Spinal cord (tissue), 10 donors: ENCODE data around the gene NUCB1. TPM values are rescaled to one million over a fixed set of nuclear protein-coding genes. Genes with fewer than 3 reads are reported as not detected.
"Not testable (repeated sequence)": the region's sequence is repeated elsewhere in the genome, so short reads cannot be mapped to it uniquely, and the experiment has no call there.

Experiments
- DNase-seq, 6 donors: peaks; one replicate each; pipeline versions ENCODE4 v3.0.0 to v3.0.0-alpha.2; 2013 to 2015; ENCODE audit warnings: low spot score in 6 of 6, low read depth in 4 of 6
- H3K27ac ChIP-seq: one replicate; pipeline ENCODE4 v1.5.1; 2013; ENCODE audit warnings: low read depth, low read length, control low read depth
- H3K27me3 ChIP-seq: one replicate; pipeline ENCODE4 v1.6.1; 2013; ENCODE audit warnings: low read length; ENCODE audit not compliant: control insufficient read depth, insufficient read depth
- H3K36me3 ChIP-seq: one replicate; pipeline ENCODE4 v1.6.1; 2013; ENCODE audit warnings: low read length; ENCODE audit not compliant: control insufficient read depth, insufficient read depth
- H3K4me1 ChIP-seq: one replicate; pipeline ENCODE4 v1.6.1; 2013; ENCODE audit warnings: low read length; ENCODE audit not compliant: control insufficient read depth, insufficient read depth
- H3K4me3 ChIP-seq: one replicate; pipeline ENCODE4 v1.5.1; 2013; ENCODE audit warnings: low read depth, low read length, control low read depth
- H3K9me3 ChIP-seq: one replicate; pipeline ENCODE4 v1.6.1; 2013; ENCODE audit warnings: low read length; ENCODE audit not compliant: control insufficient read depth, insufficient read depth
- WGBS: methylation state at CpG from one replicate; pipeline ENCODE4 v1.1.5; 2013; ENCODE audit warnings: missing lambda C conversion rate; ENCODE audit not compliant: insufficient coverage; 5-methylcytosine and 5-hydroxymethylcytosine counted together
- polyA plus RNA-seq, 2 donors: library from polyadenylated mRNA; unstranded; fragments of 120-200 nt; gene quantifications; one replicate each; pipeline ENCODE4 v1.2.1, GENCODE V29; 2013; ENCODE audit not compliant: insufficient read length in 2 of 2
- total RNA-seq, 2 donors: library from RNA; depleted of rRNA in 1 of 2; stranded (reverse); fragments of 120-200 nt in 1 of 2; fragments of >200 nt in 1 of 2; gene quantifications; one replicate each; pipeline versions ENCODE4 v1.2.3 to v1.2.4, GENCODE V29; 2013 to 2014
- donor health status: healthy.

Gene NUCB1
- total and polyA plus RNA-seq, 4 donors, result 94.4 to 213 (median 158) TPM

GRCh38 chr19:48866692-48867091 lies 33.4 kb upstream of the NUCB1 start:
- H3K36me3 ChIP-seq, result no peaks in the 10 kb centered on the region
- H3K9me3 ChIP-seq, result no peaks in the 10 kb centered on the region
- no peaks in the 10 kb centered on the region for H3K27me3 ChIP-seq
- peaks cover 31% of the 10 kb centered on the region for H3K4me1 ChIP-seq
- H3K4me3 ChIP-seq, result peak overlapping the region; percentile 54
- 61% methylated on average over 3 of the region's 6 CpGs for WGBS
- H3K27ac ChIP-seq, result peak overlapping the region; percentile 91
- no peak for DNase-seq

- Histone ChIP-seq H3K4me3 (peak overlapping the region; percentile 54), H3K36me3 (no peaks in the 10 kb centered on the region)
- DNase-seq, result peak in 1 of 6 donors; percentile 58
These were observed 32.9 kb upstream of the NUCB1 start for GRCh38 chr19:48867123-48867745.

GRCh38 chr19:48867746-48868113 lies 32.4 kb upstream of the NUCB1 start:
- Histone ChIP-seq H3K9me3 (no peaks in the 10 kb centered on the region), H3K27ac (peak overlapping the region; percentile 91), H3K36me3 (no peaks in the 10 kb centered on the region), H3K27me3 (no peaks in the 10 kb centered on the region), H3K4me3 (peak overlapping the region; percentile 54), H3K4me1 (peaks cover 34% of the 10 kb centered on the region)
- 55% methylated on average over 7 of the region's 7 CpGs for WGBS
- peak in 1 of 6 donors; percentile 57 for DNase-seq

More at GRCh38 chr19:48867123-48867745, 32.9 kb upstream of the NUCB1 start:
- peaks cover 32% of the 10 kb centered on the region for H3K4me1 ChIP-seq
- H3K27me3 ChIP-seq, result no peaks in the 10 kb centered on the region
- peak overlapping the region; percentile 91 for H3K27ac ChIP-seq
- 39% methylated on average over 10 of the region's 14 CpGs for WGBS
- H3K9me3 ChIP-seq, result no peaks in the 10 kb centered on the region

GRCh38 chr19:48868114-48868886 lies 31.8 kb upstream of the NUCB1 start, which contains the start of gene PLEKHA4:
Gene PLEKHA4, minus strand, starts transcription at chr19:48868617. Its CDS starts 997 bp downstream, at chr19:48867620.
- Histone ChIP-seq H3K4me3 (peak within 1 kb of the TSS; percentile 54), H3K36me3 (peaks cover 3% of the 10 kb centered on the region), H3K27ac (peak within 1 kb of the TSS; percentile 91), H3K9me3 (no peaks in the 10 kb centered on the region), H3K27me3 (no peaks in the 10 kb centered on the region), H3K4me1 (peaks cover 40% of the 10 kb centered on the region)
- 23% methylated on average over 11 of the region's 11 CpGs for WGBS
- DNase-seq, result peak in 1 of 6 donors; percentile 65

- Histone ChIP-seq H3K4me3 (no peak overlapping the region), H3K9me3 (no peaks in the 10 kb centered on the region), H3K27ac (no peak overlapping the region), H3K36me3 (peaks cover 17% of the 10 kb centered on the region), H3K27me3 (no peaks in the 10 kb centered on the region), H3K4me1 (peaks cover 57% of the 10 kb centered on the region)
- no peak for DNase-seq
- WGBS, result 96% methylated on average over 4 of the region's 9 CpGs
These were observed 30.1 kb upstream of the NUCB1 start for GRCh38 chr19:48870048-48870447.

GRCh38 chr19:48871471-48872181 lies 28.5 kb upstream of the NUCB1 start:
- Histone ChIP-seq H3K4me3 (peak overlapping the region; percentile 91), H3K36me3 (peaks cover 33% of the 10 kb centered on the region), H3K27ac (peak overlapping the region; percentile 96), H3K4me1 (peaks cover 66% of the 10 kb centered on the region)
- WGBS, result 95% methylated on average over 8 of the region's 31 CpGs
- not testable (repeated sequence) for DNase-seq, H3K27me3 ChIP-seq, H3K9me3 ChIP-seq

- WGBS, result 0% methylated on average over 53 of the region's 53 CpGs
- Histone ChIP-seq H3K4me3 (peak within 1 kb of the TSS; percentile 91), H3K4me1 (peaks cover 64% of the 10 kb centered on the region), H3K27me3 (no peaks in the 10 kb centered on the region), H3K27ac (peak within 1 kb of the TSS; percentile 96), H3K9me3 (no peaks in the 10 kb centered on the region), H3K36me3 (peaks cover 34% of the 10 kb centered on the region)
- peak; percentile 89 to 99 (median 94) for DNase-seq
These were observed 27.8 kb upstream of the NUCB1 start, which contains the start of gene PPP1R15A for GRCh38 chr19:48872182-48872883. Gene PPP1R15A, plus strand, starts transcription at chr19:48872421. Its CDS starts 813 bp downstream, at chr19:48873234.

GRCh38 chr19:48872884-48873475 lies 27.1 kb upstream of the NUCB1 start:
- no peaks in the 10 kb centered on the region for H3K27me3 ChIP-seq
- DNase-seq, result peak in 3 of 6 donors; percentile 39 to 87 (median 78)
- peaks cover 36% of the 10 kb centered on the region for H3K36me3 ChIP-seq
- 0% methylated on average over 10 of the region's 14 CpGs for WGBS
- H3K4me1 ChIP-seq, result peaks cover 57% of the 10 kb centered on the region
- no peaks in the 10 kb centered on the region for H3K9me3 ChIP-seq
- peak overlapping the region; percentile 91 for H3K4me3 ChIP-seq
- H3K27ac ChIP-seq, result peak overlapping the region; percentile 96
